Esophagus squamous epithelium (tissue), 4 donors: Measurements from ENCODE around the gene OR52J3.

Experiments used
- CTCF ChIP-seq, 6 experiments: fragments of 450-650 bp in 4 of 6; fragments of 200-600 bp in 2 of 6; sonication (generic) in 2 of 6; IDR thresholded peaks; one replicate each; pipeline ENCODE4 v1.5.1; 2016 to 2019; ENCODE audit warnings: antibody characterized with exemption in 6 of 6, mild to moderate bottlenecking in 4 of 6, moderate library complexity in 4 of 6
- POLR2A ChIP-seq, 4 donors: fragments of 450-650 bp; IDR thresholded peaks; one replicate each; pipeline ENCODE4 v1.6.1; 2017; ENCODE audit warnings: antibody characterized with exemption in 4 of 4, mild to moderate bottlenecking in 4 of 4, moderate library complexity in 3 of 4

GRCh38 chr11:5083602-5084001 lies 37.3 kb downstream of the OR52J3 start:
- no peak for TF ChIP-seq CTCF (IDR thresholded peaks at IDR 0.05)
- TF ChIP-seq POLR2A (IDR thresholded peaks at IDR 0.05), result no peak
